ENCODE measurements around the gene MACROD2. TPM values are rescaled to one million over a fixed set of nuclear protein-coding genes. Genes with fewer than 3 reads are reported as not detected.
A peak's percentile ranks its signal among the peaks of the same experiment; 100 is the strongest.

The MACROD2 gene
- total and polyA plus RNA-seq, 2 experiments from 2014 or later: 2.8 to 4.3 TPM

- peaks cover under 1% of the 10 kb centered on the region; the same call in 1 of the 2 replicates for H3K4me1 ChIP-seq (ENCODE audit: insufficient read depth)
- no peak overlapping the region for H3K4me2 ChIP-seq
- H3K27me3 ChIP-seq (ENCODE audit: insufficient read depth): no peaks in the 10 kb centered on the region
- TF ChIP-seq ETS1 (IDR thresholded peaks at IDR 0.05) (no peak), EZH2 (IDR thresholded peaks at IDR 0.05; ENCODE audit: low read depth, unreplicated experiment) (no peak), CREB1 (CRISPR knock-in tag; IDR thresholded peaks at IDR 0.05; ENCODE audit: low read depth) (no peak), EZH2phosphoT487 (IDR thresholded peaks at IDR 0.05; ENCODE audit: unreplicated experiment) (no peak), ZNF331 (CRISPR knock-in tag; IDR thresholded peaks at IDR 0.05; ENCODE audit: low read depth) (no peak), NANOG (IDR thresholded peaks at IDR 0.05; ENCODE audit: borderline replicate concordance) (no peak), JUNB (IDR thresholded peaks at IDR 0.05; ENCODE audit: unreplicated experiment) (no peak), ZNF114 (CRISPR knock-in tag; IDR thresholded peaks at IDR 0.05) (no peak), CTCF (conservative IDR thresholded peaks at IDR 0.05; ENCODE audit: low read depth in 2 of 2) (no peak), POLR2AphosphoS5 (IDR thresholded peaks at IDR 0.05; ENCODE audit: low read depth) (no peak), ZNF462 (CRISPR knock-in tag; IDR thresholded peaks at IDR 0.05) (no peak), STAT1 (IDR thresholded peaks at IDR 0.05; ENCODE audit: unreplicated experiment) (no peak), REST (IDR thresholded peaks at IDR 0.05; ENCODE audit: unreplicated experiment) (no peak)
- peaks cover 16% of the 10 kb centered on the region for H3K36me3 Mint-ChIP-seq (ENCODE audit: low read depth)
- H2AFZ ChIP-seq: peak overlapping the region; percentile 86
- no peaks in the 10 kb centered on the region for H3K79me2 ChIP-seq (replicated peaks; ENCODE audit: insufficient read depth)
- H3K36me3 ChIP-seq (ENCODE audit: insufficient read depth): peaks cover 8% of the 10 kb centered on the region
- DNase-seq (ENCODE audit: low spot score) (no peak), ATAC-seq (no peak)
- H3K9me2 ChIP-seq (ENCODE audit: insufficient read depth): no peaks in the 10 kb centered on the region
- no peak overlapping the region for H3K4me3 Mint-ChIP-seq
- H3K4me1 Mint-ChIP-seq: no peaks in the 10 kb centered on the region
- H3F3A ChIP-seq (replicated peaks; ENCODE audit: low read depth): no peaks in the 10 kb centered on the region
- H3K9me3 Mint-ChIP-seq: peaks cover 16% of the 10 kb centered on the region
- H3K4me3 ChIP-seq: no peak overlapping the region
- H3K27ac ChIP-seq (ENCODE audit: low read depth): no peak overlapping the region
- no peak overlapping the region for H3K27ac Mint-ChIP-seq
- H4K20me1 ChIP-seq (replicated peaks; ENCODE audit: insufficient read depth): no peaks in the 10 kb centered on the region
- H3K27me3 Mint-ChIP-seq (ENCODE audit: insufficient read depth, low read depth, poor library complexity): no peaks in the 10 kb centered on the region
Measured at GRCh38 chr20:15992564-15992963, 1997.2 kb downstream of the MACROD2 start.

Data from GM23338 (cell line).